Neural cell (in vitro differentiated cells): ENCODE measurements around the gene ERCC3. TPM values are rescaled to one million over a fixed set of nuclear protein-coding genes. Genes with fewer than 3 reads are reported as not detected.

ENCODE experiments used
- H2AFZ ChIP-seq: fragments of 200-600, 300-800 bp; sonication (generic), shearing (Covaris generic); 2 replicates; pipeline ENCODE4 v1.6.0; 2014; ENCODE audit warnings: low read depth, mild to moderate bottlenecking, antibody characterized with exemption, low read length, moderate library complexity
- H3F3A ChIP-seq: fragments of 200-600 bp; shearing (Covaris generic); 2 replicates; pipeline ENCODE4 v1.6.1; 2016; ENCODE audit warnings: mild to moderate bottlenecking, moderate library complexity, mixed read lengths, antibody characterized with exemption, low read length; ENCODE audit not compliant: insufficient read depth, poor library complexity, severe bottlenecking
- H3K27ac ChIP-seq: fragments of 200-600, 300-800 bp; sonication (generic), shearing (Covaris generic); 2 replicates; pipeline ENCODE4 v1.5.1; 2014; ENCODE audit warnings: mild to moderate bottlenecking, low read length, moderate library complexity
- H3K27me3 ChIP-seq: fragments of 300-800, 200-600 bp; sonication (generic), shearing (Covaris generic); 2 replicates; pipeline ENCODE4 v1.6.0; 2014; ENCODE audit warnings: mild to moderate bottlenecking, low read depth, low read length, moderate library complexity; ENCODE audit not compliant: insufficient read depth
- H3K36me3 ChIP-seq: fragments of 300-800, 200-600 bp; sonication (generic), shearing (Covaris generic); 2 replicates; pipeline ENCODE4 v1.5.1; 2014; ENCODE audit warnings: mild to moderate bottlenecking, antibody characterized with exemption, low read length, moderate library complexity; ENCODE audit not compliant: insufficient read depth
- H3K4me2 ChIP-seq: fragments of 300-800, 200-600 bp; sonication (generic), shearing (Covaris generic); 2 replicates; pipeline ENCODE4 v1.6.0; 2014; ENCODE audit warnings: mild to moderate bottlenecking, low read length
- H3K4me3 ChIP-seq: fragments of 300-800, 200-600 bp; sonication (generic), shearing (Covaris generic); 2 replicates; pipeline ENCODE4 v1.5.1; 2014; ENCODE audit warnings: mild to moderate bottlenecking, low read length, moderate library complexity
- H3K79me2 ChIP-seq: fragments of 200-600 bp; shearing (Covaris generic); replicated peaks from 2 replicates; pipeline ENCODE4 v1.6.0; 2014; ENCODE audit warnings: mild to moderate bottlenecking, low read length, moderate library complexity; ENCODE audit not compliant: insufficient read depth
- H3K9ac ChIP-seq: fragments of 300-800, 200-600 bp; sonication (generic), shearing (Covaris generic); 2 replicates; pipeline ENCODE4 v1.6.1; 2016; ENCODE audit warnings: mild to moderate bottlenecking, low read length, mixed read lengths
- H3K9me2 ChIP-seq: fragments of 200-600 bp; shearing (Covaris generic); 2 replicates; pipeline ENCODE4 v1.6.1; 2016; ENCODE audit warnings: mild to moderate bottlenecking, low read length, mixed read lengths; ENCODE audit not compliant: insufficient read depth
- H3K9me3 ChIP-seq: fragments of 200-600, 300-800 bp; sonication (generic), shearing (Covaris generic); 2 replicates; pipeline ENCODE4 v1.6.1; 2016; ENCODE audit warnings: mild to moderate bottlenecking, mixed run types, low read length, moderate library complexity, mixed read lengths
- H4K20me1 ChIP-seq: fragments of 200-600 bp; shearing (Covaris generic); 2 replicates; pipeline ENCODE4 v1.6.1; 2016; ENCODE audit warnings: mild to moderate bottlenecking, mixed run types; ENCODE audit not compliant: insufficient read depth
- EP300 ChIP-seq: fragments of 450-650 bp; conservative IDR thresholded peaks from 2 replicates; pipeline ENCODE4 v1.6.1; 2014; ENCODE audit warnings: antibody characterized with exemption, mild to moderate bottlenecking, moderate library complexity; ENCODE audit not compliant: poor library complexity, severe bottlenecking
- EZH2 ChIP-seq: fragments of 200-600, 300-800 bp; shearing (Covaris generic), sonication (generic); IDR thresholded peaks from 2 replicates; pipeline ENCODE4 v1.6.1; 2014; ENCODE audit warnings: antibody characterized with exemption, low read length, borderline replicate concordance, mild to moderate bottlenecking; ENCODE audit not compliant: insufficient read depth, poor library complexity, severe bottlenecking
- MXI1 ChIP-seq: fragments of 450-650 bp; conservative IDR thresholded peaks from 2 replicates; pipeline ENCODE4 v1.6.1; 2014; ENCODE audit warnings: antibody characterized with exemption, mild to moderate bottlenecking; ENCODE audit not compliant: poor library complexity, severe bottlenecking
- POLR2AphosphoS5 ChIP-seq: IDR thresholded peaks from 2 replicates; pipeline ENCODE4 v1.6.1; 2012
- RAD21 ChIP-seq: fragments of 450-650 bp; conservative IDR thresholded peaks from 2 replicates; pipeline ENCODE4 v1.6.1; 2014; ENCODE audit warnings: antibody characterized with exemption, mild to moderate bottlenecking, moderate library complexity
- SMC3 ChIP-seq: fragments of 450-650 bp; conservative IDR thresholded peaks from 2 replicates; pipeline ENCODE4 v1.6.1; 2014; ENCODE audit warnings: antibody characterized with exemption, mild to moderate bottlenecking, moderate library complexity; ENCODE audit not compliant: poor library complexity
- TAF1 ChIP-seq: IDR thresholded peaks from 2 replicates; pipeline ENCODE4 v1.6.1; 2012; ENCODE audit warnings: low read depth
- polyA plus RNA-seq: library from polyadenylated mRNA; depleted of rRNA; stranded (reverse); fragments of >200 nt; gene quantifications from 2 replicates; pipeline ENCODE4 v1.2.3, GENCODE V29; 2014
- TF ChIP-seq, protein P1 (sequence below): IDR thresholded peaks from 2 replicates; pipeline ENCODE4 v1.6.1; 2012; ENCODE audit warnings: borderline replicate concordance
- TF ChIP-seq, protein P2 (sequence below): fragments of 450-650 bp; IDR thresholded peaks from 2 replicates; pipeline ENCODE4 v1.5.1; 2014; ENCODE audit warnings: antibody characterized with exemption, mild to moderate bottlenecking, moderate library complexity; ENCODE audit not compliant: poor library complexity, severe bottlenecking

Gene ERCC3
- polyA plus RNA-seq, 1 donor from 2014 or later: 112 TPM

DNA sequence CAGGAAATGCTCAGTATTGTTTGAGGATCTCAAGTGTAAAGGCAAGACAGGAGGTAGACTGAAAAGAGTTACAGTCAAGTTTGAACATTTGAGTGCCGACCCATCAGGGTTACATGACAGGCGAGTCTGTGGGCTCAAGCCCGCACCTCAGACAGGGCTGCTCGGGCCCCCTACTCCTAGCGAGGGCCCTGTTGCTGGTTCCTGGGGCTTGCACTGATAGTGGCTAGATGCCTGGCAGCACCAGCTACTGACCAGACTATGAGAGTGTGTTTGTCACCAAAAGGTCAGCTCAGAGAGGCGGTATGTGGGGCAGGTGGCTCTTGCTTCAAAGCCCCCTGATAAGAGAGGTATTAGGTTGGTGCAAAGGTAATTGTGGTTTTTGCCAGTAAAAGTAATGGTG, 38.2 kb downstream of the ERCC3 start:
- no peaks in the 10 kb centered on the region for H3K79me2 ChIP-seq
- TF ChIP-seq TAF1 (no peak), SMC3 (no peak), EZH2 (no peak), RAD21 (no peak), POLR2AphosphoS5 (no peak), EP300 (no peak), MXI1 (no peak)
- TF ChIP-seq, protein P1, sequence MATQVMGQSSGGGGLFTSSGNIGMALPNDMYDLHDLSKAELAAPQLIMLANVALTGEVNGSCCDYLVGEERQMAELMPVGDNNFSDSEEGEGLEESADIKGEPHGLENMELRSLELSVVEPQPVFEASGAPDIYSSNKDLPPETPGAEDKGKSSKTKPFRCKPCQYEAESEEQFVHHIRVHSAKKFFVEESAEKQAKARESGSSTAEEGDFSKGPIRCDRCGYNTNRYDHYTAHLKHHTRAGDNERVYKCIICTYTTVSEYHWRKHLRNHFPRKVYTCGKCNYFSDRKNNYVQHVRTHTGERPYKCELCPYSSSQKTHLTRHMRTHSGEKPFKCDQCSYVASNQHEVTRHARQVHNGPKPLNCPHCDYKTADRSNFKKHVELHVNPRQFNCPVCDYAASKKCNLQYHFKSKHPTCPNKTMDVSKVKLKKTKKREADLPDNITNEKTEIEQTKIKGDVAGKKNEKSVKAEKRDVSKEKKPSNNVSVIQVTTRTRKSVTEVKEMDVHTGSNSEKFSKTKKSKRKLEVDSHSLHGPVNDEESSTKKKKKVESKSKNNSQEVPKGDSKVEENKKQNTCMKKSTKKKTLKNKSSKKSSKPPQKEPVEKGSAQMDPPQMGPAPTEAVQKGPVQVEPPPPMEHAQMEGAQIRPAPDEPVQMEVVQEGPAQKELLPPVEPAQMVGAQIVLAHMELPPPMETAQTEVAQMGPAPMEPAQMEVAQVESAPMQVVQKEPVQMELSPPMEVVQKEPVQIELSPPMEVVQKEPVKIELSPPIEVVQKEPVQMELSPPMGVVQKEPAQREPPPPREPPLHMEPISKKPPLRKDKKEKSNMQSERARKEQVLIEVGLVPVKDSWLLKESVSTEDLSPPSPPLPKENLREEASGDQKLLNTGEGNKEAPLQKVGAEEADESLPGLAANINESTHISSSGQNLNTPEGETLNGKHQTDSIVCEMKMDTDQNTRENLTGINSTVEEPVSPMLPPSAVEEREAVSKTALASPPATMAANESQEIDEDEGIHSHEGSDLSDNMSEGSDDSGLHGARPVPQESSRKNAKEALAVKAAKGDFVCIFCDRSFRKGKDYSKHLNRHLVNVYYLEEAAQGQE: no peak
- TF ChIP-seq, protein P2, sequence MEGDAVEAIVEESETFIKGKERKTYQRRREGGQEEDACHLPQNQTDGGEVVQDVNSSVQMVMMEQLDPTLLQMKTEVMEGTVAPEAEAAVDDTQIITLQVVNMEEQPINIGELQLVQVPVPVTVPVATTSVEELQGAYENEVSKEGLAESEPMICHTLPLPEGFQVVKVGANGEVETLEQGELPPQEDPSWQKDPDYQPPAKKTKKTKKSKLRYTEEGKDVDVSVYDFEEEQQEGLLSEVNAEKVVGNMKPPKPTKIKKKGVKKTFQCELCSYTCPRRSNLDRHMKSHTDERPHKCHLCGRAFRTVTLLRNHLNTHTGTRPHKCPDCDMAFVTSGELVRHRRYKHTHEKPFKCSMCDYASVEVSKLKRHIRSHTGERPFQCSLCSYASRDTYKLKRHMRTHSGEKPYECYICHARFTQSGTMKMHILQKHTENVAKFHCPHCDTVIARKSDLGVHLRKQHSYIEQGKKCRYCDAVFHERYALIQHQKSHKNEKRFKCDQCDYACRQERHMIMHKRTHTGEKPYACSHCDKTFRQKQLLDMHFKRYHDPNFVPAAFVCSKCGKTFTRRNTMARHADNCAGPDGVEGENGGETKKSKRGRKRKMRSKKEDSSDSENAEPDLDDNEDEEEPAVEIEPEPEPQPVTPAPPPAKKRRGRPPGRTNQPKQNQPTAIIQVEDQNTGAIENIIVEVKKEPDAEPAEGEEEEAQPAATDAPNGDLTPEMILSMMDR: no peak
- no peak overlapping the region for H3K4me2 ChIP-seq
- H3K9me2 ChIP-seq: no peaks in the 10 kb centered on the region
- H3K9me3 ChIP-seq: no peaks in the 10 kb centered on the region
- H3K36me3 ChIP-seq: peaks cover 15% of the 10 kb centered on the region
- H3K27ac ChIP-seq: no peak overlapping the region
- H4K20me1 ChIP-seq: no peaks in the 10 kb centered on the region
- no peak overlapping the region for H3K9ac ChIP-seq
- H3K4me3 ChIP-seq: no peak overlapping the region
- H3F3A ChIP-seq: no peaks in the 10 kb centered on the region
- no peaks in the 10 kb centered on the region for H3K27me3 ChIP-seq
- no peak overlapping the region for H2AFZ ChIP-seq

DNA sequence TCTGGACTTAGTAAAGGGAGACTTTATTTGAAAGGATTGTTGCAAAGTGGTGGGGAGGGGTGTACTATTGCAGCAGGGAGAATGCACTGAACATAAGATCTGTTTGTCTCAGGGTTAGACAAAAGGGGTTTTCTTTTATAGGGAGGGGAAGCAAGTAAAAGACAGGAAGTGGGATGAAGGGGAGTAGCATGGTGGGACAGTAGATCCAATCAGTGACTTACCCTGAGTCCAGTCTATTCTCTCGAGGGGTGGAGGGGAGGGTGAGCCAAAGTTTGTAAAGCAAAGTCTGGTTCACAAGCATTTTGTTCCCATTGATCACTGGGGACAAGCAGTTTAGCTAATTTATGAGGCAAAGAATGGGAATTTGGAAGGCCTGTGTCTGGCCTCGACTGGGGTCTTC, 38.8 kb downstream of the ERCC3 start:
- no peak overlapping the region for H2AFZ ChIP-seq
- no peak overlapping the region for H3K9ac ChIP-seq
- no peaks in the 10 kb centered on the region for H3K9me3 ChIP-seq
- no peaks in the 10 kb centered on the region for H3K27me3 ChIP-seq
- H3K4me2 ChIP-seq: no peak overlapping the region
- no peak for TF ChIP-seq SMC3
- no peak for TF ChIP-seq EZH2
- TF ChIP-seq, protein P2: no peak
- no peak overlapping the region for H3K27ac ChIP-seq
- H3K4me3 ChIP-seq: no peak overlapping the region
- no peaks in the 10 kb centered on the region for H4K20me1 ChIP-seq
- no peaks in the 10 kb centered on the region for H3K9me2 ChIP-seq
- no peaks in the 10 kb centered on the region for H3K79me2 ChIP-seq
- no peaks in the 10 kb centered on the region for H3F3A ChIP-seq
- peaks cover 15% of the 10 kb centered on the region for H3K36me3 ChIP-seq
